Jurkat, Clone E6-1 (cell line): ENCODE data around the gene PKD1.
A peak's percentile ranks its signal among the peaks of the same experiment; 100 is the strongest.

Experiments used
- DNase-seq: peaks from one replicate; pipeline ENCODE4 v3.0.0-alpha.2; 2011; ENCODE audit warnings: low read depth, low spot score
- H3K4me3 ChIP-seq: 2 replicates; pipeline ENCODE4 v1.5.1; 2011; ENCODE audit warnings: mild to moderate bottlenecking, low read length, control low read depth, moderate library complexity

PKD1 gene

GRCh38 chr16:2095315-2095853 is 40.3 kb downstream of the PKD1 start:
- no peak overlapping the region for H3K4me3 ChIP-seq
- DNase-seq = no peak

- H3K4me3 ChIP-seq = no peak overlapping the region
- DNase-seq = no peak
Measured at GRCh38 chr16:2093793-2094192, 41.9 kb downstream of the PKD1 start.

GRCh38 chr16:2092866-2093265 is 42.8 kb downstream of the PKD1 start:
- no peak for DNase-seq
- no peak overlapping the region for H3K4me3 ChIP-seq

- no peak overlapping the region for H3K4me3 ChIP-seq
- DNase-seq = no peak
Measured at GRCh38 chr16:2092256-2092620, 43.5 kb downstream of the PKD1 start.

GRCh38 chr16:2091547-2092255 is 44.0 kb downstream of the PKD1 start:
- H3K4me3 ChIP-seq = no peak overlapping the region
- no peak for DNase-seq

- H3K4me3 ChIP-seq = no peak overlapping the region
- DNase-seq = peak; percentile 47
Measured at GRCh38 chr16:2090777-2091546, 44.7 kb downstream of the PKD1 start.

- no peak overlapping the region for H3K4me3 ChIP-seq
- no peak for DNase-seq
Measured at GRCh38 chr16:2090481-2090776, 45.3 kb downstream of the PKD1 start.

- no peak for DNase-seq
- no peak overlapping the region for H3K4me3 ChIP-seq
Measured at GRCh38 chr16:2089706-2090480, 45.8 kb downstream of the PKD1 start.

- no peak for DNase-seq
- no peak overlapping the region for H3K4me3 ChIP-seq
Measured at GRCh38 chr16:2088759-2089358, 46.8 kb downstream of the PKD1 start.

GRCh38 chr16:2087748-2088631 is 47.7 kb downstream of the PKD1 start:
- DNase-seq = no peak
- no peak overlapping the region for H3K4me3 ChIP-seq

GRCh38 chr16:2086812-2087747 is 48.6 kb downstream of the PKD1 start:
- H3K4me3 ChIP-seq = no peak overlapping the region
- DNase-seq = no peak

GRCh38 chr16:2086106-2086742 is 49.5 kb downstream of the PKD1 start:
- H3K4me3 ChIP-seq = no peak overlapping the region
- no peak for DNase-seq

GRCh38 chr16:2085669-2086068 is 50.0 kb downstream of the PKD1 start:
- no peak overlapping the region for H3K4me3 ChIP-seq
- no peak for DNase-seq

GRCh38 chr16:2084895-2085625 is 50.6 kb downstream of the PKD1 start:
- H3K4me3 ChIP-seq = no peak overlapping the region
- DNase-seq = no peak

- DNase-seq = no peak
- H3K4me3 ChIP-seq = no peak overlapping the region
Measured at GRCh38 chr16:2083876-2084780, 51.6 kb downstream of the PKD1 start.

- no peak overlapping the region for H3K4me3 ChIP-seq
- no peak for DNase-seq
Measured at GRCh38 chr16:2083409-2083808, 52.3 kb downstream of the PKD1 start.
